GM12878 (cell line): ENCODE results near the gene OTOP3. TPM values are rescaled to one million over a fixed set of nuclear protein-coding genes. Genes with fewer than 3 reads are reported as not detected.
A peak's percentile ranks its signal among the peaks of the same experiment; 100 is the strongest.

ENCODE experiments used
- ATAC-seq: fragments of 200-7000 bp; cut with Tn5 transposase; 3 replicates; pipeline ENCODE4 v1.9.1; 2020; ENCODE audit warnings: mild to moderate bottlenecking, moderate library complexity
- BruUV-seq: library from RNA; stranded (reverse); fragments of 400-500 nt; replicated peaks from 2 replicates; lab custom pipeline; 2021; lab: Mats Ljungman, UMichigan
- CTCF ChIA-PET: fragments of 300-600 bp; sonication (Branson Sonifier 250); formaldehyde crosslinking; extraction: SDS; loops from one replicate; lab custom pipeline; 2021; ENCODE audit warnings: inconsistent platforms; lab: Yijun Ruan, JAX
- POLR2A ChIA-PET: fragments of 350-600 bp; formaldehyde crosslinking; extraction: SDS; loops from one replicate; lab custom pipeline; 2021; ENCODE audit warnings: inconsistent platforms; lab: Charles Lee
- RAD21 ChIA-PET: fragments of 300-600 bp; sonication (Branson Sonifier 250); formaldehyde crosslinking; loops from one replicate; lab custom pipeline; 2023; ENCODE audit warnings: antibody characterized with exemption; ENCODE audit not compliant: unreplicated experiment; lab: Charles Lee
- SMC1A ChIA-PET: fragments of 300-600 bp; sonication (Branson Sonifier 250); formaldehyde crosslinking; loops from one replicate; lab custom pipeline; 2023; ENCODE audit not compliant: unreplicated experiment, uncharacterized antibody; lab: Charles Lee
- DNase-seq: peaks from one replicate; pipeline ENCODE4 v3.0.0-alpha.2; 2011; ENCODE audit warnings: low read depth, low spot score
- FAIRE-seq: peaks from 3 replicates; lab custom pipeline; 2011; peaks lifted over from hg19 to GRCh38; lab: Jason Lieb, UNC
- H2AFZ ChIP-seq: 2 replicates; pipeline ENCODE4 v1.6.0; 2011; ENCODE audit warnings: low read depth, low read length, control low read depth; ENCODE audit not compliant: control insufficient read depth
- H3K27ac ChIP-seq: 2 replicates; pipeline ENCODE4 v1.5.1; 2011; ENCODE audit warnings: control low read depth; ENCODE audit not compliant: control insufficient read depth, insufficient read depth
- H3K27me3 ChIP-seq, 2 experiments: replicated peaks in 1 of 2; 2 replicates each; pipeline versions ENCODE4 v1.6.0 to v1.6.1; 2011; ENCODE audit warnings: low read length in 1 of 2; ENCODE audit not compliant: control insufficient read depth in 2 of 2, insufficient read depth in 2 of 2
- H3K36me3 ChIP-seq, 2 experiments: 2 replicates each; pipeline ENCODE4 v1.5.1; 2011; ENCODE audit warnings: low read length in 1 of 2; ENCODE audit not compliant: control insufficient read depth in 2 of 2, insufficient read depth in 2 of 2
- H3K4me1 ChIP-seq: 2 replicates; pipeline ENCODE4 v1.6.1; 2011; ENCODE audit warnings: mild to moderate bottlenecking, low read length, moderate library complexity, mixed read lengths; ENCODE audit not compliant: control insufficient read depth, insufficient read depth
- H3K4me2 ChIP-seq: 2 replicates; pipeline ENCODE4 v1.6.0; 2011; ENCODE audit warnings: control low read depth; ENCODE audit not compliant: control insufficient read depth, insufficient read depth
- H3K4me3 ChIP-seq: fragments of 200-600 bp; sonication (generic); 2 replicates; pipeline ENCODE4 v1.5.1; 2016
- H3K79me2 ChIP-seq: 2 replicates; pipeline ENCODE4 v1.6.0; 2011; ENCODE audit warnings: low read length; ENCODE audit not compliant: control insufficient read depth, insufficient read depth
- H3K9ac ChIP-seq: 2 replicates; pipeline ENCODE4 v1.8.0; 2011; ENCODE audit warnings: low read length, control low read depth, mixed read lengths; ENCODE audit not compliant: control insufficient read depth, insufficient read depth
- H3K9me3 ChIP-seq: replicated peaks from 3 replicates; pipeline ENCODE4 v1.5.1; 2011; ENCODE audit warnings: mild to moderate bottlenecking, low read length; ENCODE audit not compliant: control insufficient read depth, insufficient read depth
- H4K20me1 ChIP-seq: 2 replicates; pipeline ENCODE4 v1.6.0; 2011; ENCODE audit not compliant: control insufficient read depth, insufficient read depth
- EGR1 ChIP-seq, 2 experiments: IDR thresholded peaks; 1 replicate in 1 of 2; 2 replicates in 1 of 2; pipeline ENCODE4 v1.6.1; 2011 to 2012; ENCODE audit warnings: low read depth in 2 of 2, low read length in 2 of 2, borderline replicate concordance in 1 of 2, mild to moderate bottlenecking in 1 of 2, moderate library complexity in 1 of 2
- IKZF1 ChIP-seq: fragments of 450-650 bp; conservative IDR thresholded peaks from 2 replicates; pipeline ENCODE4 v1.6.1; 2017; ENCODE audit warnings: antibody characterized with exemption, mild to moderate bottlenecking
- LARP7 ChIP-seq: fragments of 450-650 bp; IDR thresholded peaks from 2 replicates; pipeline ENCODE4 v1.6.1; 2017; ENCODE audit warnings: mild to moderate bottlenecking
- MYB ChIP-seq: fragments of 150-350 bp; IDR thresholded peaks from 2 replicates; pipeline ENCODE4 v1.6.1; 2014; ENCODE audit warnings: mild to moderate bottlenecking, low read depth, low read length, borderline replicate concordance
- RAD21 ChIP-seq: IDR thresholded peaks from 2 replicates; pipeline ENCODE4 v1.6.1; 2011; ENCODE audit warnings: mild to moderate bottlenecking, low read depth, low read length, moderate library complexity; ENCODE audit not compliant: insufficient read depth
- SMC3 ChIP-seq: IDR thresholded peaks from 2 replicates; pipeline ENCODE4 v1.6.1; 2011; ENCODE audit warnings: low read length, improper control_type of control experiment, borderline replicate concordance
- YY1 ChIP-seq: IDR thresholded peaks from 2 replicates; pipeline ENCODE4 v1.6.1; 2011; ENCODE audit warnings: low read depth, mild to moderate bottlenecking, low read length
- ZNF384 ChIP-seq: IDR thresholded peaks from 2 replicates; pipeline ENCODE4 v1.6.1; 2012; ENCODE audit warnings: low read depth, mild to moderate bottlenecking, low read length, improper control_type of control experiment, borderline replicate concordance
- WGBS: methylation state at CpG from one replicate; pipeline ENCODE4 v1.1.6; 2016; ENCODE audit warnings: low lambda C conversion rate; ENCODE audit not compliant: insufficient replicate concordance, insufficient coverage; ENCODE audit errors: missing lambda C conversion rate; 5-methylcytosine and 5-hydroxymethylcytosine counted together
- in situ Hi-C: fragments of 300-500 bp; cut with MboI; formaldehyde crosslinking; loops from 9 replicates; pipeline ENCODE4 v1.14.3; 2018; ENCODE audit warnings: mixed read lengths
- intact Hi-C: fragments of 100-400 bp; cut with micrococcal nuclease; formaldehyde crosslinking; loops from one replicate; pipeline ENCODE4 v1.14.2; 2022; ENCODE audit not compliant: unreplicated experiment
- polyA plus RNA-seq, 11 experiments: library from polyadenylated mRNA; depleted of rRNA in 4 of 11; unstranded in 6 of 11; stranded (reverse) in 5 of 11; fragments of >200 nt; fragmentation: Nextera tagmentation in 4 of 11; fragmentation: Illumina TruSeq in 1 of 11; extraction: Ambion mirVana in 4 of 11; extraction: Trizol in 1 of 11; gene quantifications; 1 replicate in 1 of 11; 2 replicates in 10 of 11; pipeline versions ENCODE4 v1.2.1 to v1.2.3, GENCODE V29; 2011 to 2016; ENCODE audit warnings: inconsistent platforms in 2 of 11, missing spikeins in 2 of 11, low read depth in 1 of 11
- total RNA-seq, 4 experiments: library from RNA; depleted of rRNA in 3 of 4; stranded (reverse); fragments of >200 nt in 3 of 4; fragmentation: Illumina TruSeq in 1 of 4; extraction: Trizol in 1 of 4; gene quantifications; 2 replicates each; pipeline versions ENCODE4 v1.2.1 to v1.2.3, GENCODE V29; 2013 to 2021
- TF ChIP-seq, protein P1 (sequence below): IDR thresholded peaks from 2 replicates; pipeline ENCODE4 v1.6.1; 2012; ENCODE audit warnings: low read depth, low read length, improper control_type of control experiment
- TF ChIP-seq, protein P2 (sequence below), 3 experiments: IDR thresholded peaks in 2 of 3; conservative IDR thresholded peaks in 1 of 3; 2 replicates each; pipeline ENCODE4 v1.5.1; 2011; ENCODE audit warnings: low read depth in 3 of 3, low read length in 3 of 3, mild to moderate bottlenecking in 3 of 3, control low read depth in 2 of 3, moderate library complexity in 2 of 3, inconsistent platforms in 1 of 3, mixed read lengths in 1 of 3; ENCODE audit not compliant: control insufficient read depth in 2 of 3, insufficient read depth in 1 of 3; ENCODE audit errors: extremely low read depth in 1 of 3

The OTOP3 gene
- total and polyA plus RNA-seq, 10 of the 15 experiments (the other 5 are each of a cell fraction or from before 2014, with no cell fraction given) = 0.03 to 0.06 TPM; not detected in 8

DNA sequence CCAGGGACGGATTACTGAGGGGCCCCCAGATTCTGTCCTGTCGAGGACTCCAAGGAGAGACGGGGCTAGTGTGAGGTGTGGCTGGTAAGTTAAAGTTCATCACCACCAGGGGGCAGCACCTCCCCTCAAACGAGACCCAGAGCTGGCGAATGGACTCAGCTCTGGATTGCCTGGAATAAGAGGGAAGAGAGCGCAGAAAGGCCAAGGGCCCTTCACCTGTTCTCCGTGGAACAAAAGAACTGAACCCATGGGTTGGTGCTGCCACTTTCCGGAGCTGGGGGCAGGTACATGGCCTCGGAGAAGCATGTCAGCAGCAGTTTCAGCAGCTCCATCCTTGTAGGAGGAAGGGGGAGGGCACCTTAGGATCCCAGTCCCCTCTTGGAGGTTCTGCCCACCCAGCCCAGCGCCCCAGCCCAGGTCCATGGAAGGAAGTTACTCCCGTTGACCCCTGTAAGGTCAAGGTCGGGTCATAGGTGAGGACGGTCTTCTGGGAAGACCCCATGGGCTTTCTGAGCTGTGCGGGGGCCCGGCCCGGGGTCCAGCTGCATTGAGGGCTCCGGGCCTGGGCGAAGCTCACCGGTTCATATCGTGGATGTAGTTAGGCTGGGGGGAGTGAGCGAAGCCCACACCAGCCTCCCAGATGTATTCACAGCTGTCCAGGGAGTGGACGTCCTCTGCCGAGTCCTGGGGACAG is 26.1 kb downstream of the OTOP3 start:
- Histone ChIP-seq H3K4me3 (no peak overlapping the region), H3K9ac (no peak overlapping the region), H3K27ac (no peak overlapping the region), H3K9me3 (no peaks in the 10 kb centered on the region; the same call in 2 of the 3 replicates), H2AFZ (no peak overlapping the region; the same call in 1 of the 2 replicates), H3K4me2 (peak overlapping the region; percentile 8; the same call in 1 of the 2 replicates), H3K4me1 (no peaks in the 10 kb centered on the region; the same call in 1 of the 2 replicates), H3K79me2 (no peaks in the 10 kb centered on the region), H3K36me3 (no peaks in the 10 kb centered on the region), H3K27me3 (no peaks in the 10 kb centered on the region), H4K20me1 (no peaks in the 10 kb centered on the region)
- ChIA-PET RAD21 (interaction anchor here (0.6 to 4.5 kb wide), 59 partner anchors 10 to 695 kb away, joined by 3 to 127 read pairs (median 6); partner anchors contain the start of genes ARMC7, ATP5PD, CDR2L and FDXR), SMC1A (interaction anchor here (0.6 to 7.7 kb wide), 49 partner anchors 11 to 451 kb away, joined by 3 to 74 read pairs (median 6); partner anchors contain the start of genes FDXR, HID1, MIF4GD and MRPL58), POLR2A (interaction anchor here (0.6 to 1.9 kb wide), 11 partner anchors 26 to 243 kb away, joined by 3 to 7 read pairs (median 4); partner anchors contain the start of genes CDR2L, FDXR and SLC16A5), CTCF (interaction anchor here (0.7 to 13.8 kb wide), 90 partner anchors 10 to 457 kb away, joined by 3 to 274 read pairs (median 6); partner anchors contain the start of genes ARMC7, CDR2L, FDXR and HID1)
- in situ Hi-C loops (loop anchor here (5.0 kb wide), 1 partner anchor 240 kb away; no protein-coding TSS in a partner anchor), intact Hi-C loops (loop anchor here (1.0 to 10.0 kb wide), 5 partner anchors 73 to 453 kb away; no protein-coding TSS in a partner anchor)
- no TSS peak for BruUV-seq
- TF ChIP-seq MYB = no peak
- TF ChIP-seq EGR1 (IDR thresholded peaks at IDR 0.05; ENCODE audit: borderline replicate concordance in 1 of 2, low read depth in 2 of 2, low read length in 2 of 2) = no peak
- TF ChIP-seq, protein P1, sequence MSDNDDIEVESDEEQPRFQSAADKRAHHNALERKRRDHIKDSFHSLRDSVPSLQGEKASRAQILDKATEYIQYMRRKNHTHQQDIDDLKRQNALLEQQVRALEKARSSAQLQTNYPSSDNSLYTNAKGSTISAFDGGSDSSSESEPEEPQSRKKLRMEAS = no peak
- TF ChIP-seq IKZF1 = peak; percentile 56; the same call in 1 of the 2 replicates
- peak; percentile 11; the same call in 1 of the 2 replicates for TF ChIP-seq LARP7
- TF ChIP-seq, protein P2, sequence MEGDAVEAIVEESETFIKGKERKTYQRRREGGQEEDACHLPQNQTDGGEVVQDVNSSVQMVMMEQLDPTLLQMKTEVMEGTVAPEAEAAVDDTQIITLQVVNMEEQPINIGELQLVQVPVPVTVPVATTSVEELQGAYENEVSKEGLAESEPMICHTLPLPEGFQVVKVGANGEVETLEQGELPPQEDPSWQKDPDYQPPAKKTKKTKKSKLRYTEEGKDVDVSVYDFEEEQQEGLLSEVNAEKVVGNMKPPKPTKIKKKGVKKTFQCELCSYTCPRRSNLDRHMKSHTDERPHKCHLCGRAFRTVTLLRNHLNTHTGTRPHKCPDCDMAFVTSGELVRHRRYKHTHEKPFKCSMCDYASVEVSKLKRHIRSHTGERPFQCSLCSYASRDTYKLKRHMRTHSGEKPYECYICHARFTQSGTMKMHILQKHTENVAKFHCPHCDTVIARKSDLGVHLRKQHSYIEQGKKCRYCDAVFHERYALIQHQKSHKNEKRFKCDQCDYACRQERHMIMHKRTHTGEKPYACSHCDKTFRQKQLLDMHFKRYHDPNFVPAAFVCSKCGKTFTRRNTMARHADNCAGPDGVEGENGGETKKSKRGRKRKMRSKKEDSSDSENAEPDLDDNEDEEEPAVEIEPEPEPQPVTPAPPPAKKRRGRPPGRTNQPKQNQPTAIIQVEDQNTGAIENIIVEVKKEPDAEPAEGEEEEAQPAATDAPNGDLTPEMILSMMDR (IDR thresholded peaks at IDR 0.05 in 2 of 3, conservative IDR thresholded peaks at IDR 0.05 in 1 of 3; ENCODE audit: control insufficient read depth in 2 of 3, extremely low read depth in 1 of 3, insufficient read depth in 1 of 3, low read depth in 3 of 3, low read length in 3 of 3) = peak; percentile 62 to 83 (median 72)
- peak; percentile 75 for TF ChIP-seq RAD21
- TF ChIP-seq ZNF384 = no peak
- peak; percentile 83 for TF ChIP-seq SMC3
- TF ChIP-seq YY1 = 0 out of 2 replicates have a peak, but pooled peaks have one; percentile 23
- ATAC-seq (peak; percentile 86), DNase-seq (no peak), FAIRE-seq (peak; percentile 95)
- 24% methylated on average over 23 of the region's 23 CpGs for WGBS
